ENCODE results near the gene GTF3C2.

The GTF3C2 gene

GRCh38 chr2:27298391-27299080 is 58.0 kb downstream of the GTF3C2 start:
- H3K4me3 ChIP-seq (ENCODE audit: low read depth, low read length): no peak overlapping the region
- TF ChIP-seq CTCF (IDR thresholded peaks at IDR 0.05; ENCODE audit: low read depth, low read length) (no peak), POLR2A (IDR thresholded peaks at IDR 0.05; ENCODE audit: extremely low read depth, insufficient read length) (no peak), MYC (IDR thresholded peaks at IDR 0.05; ENCODE audit: low read depth, low read length) (no peak), MAX (IDR thresholded peaks at IDR 0.05; ENCODE audit: low read depth, low read length) (no peak)
- DNase-seq (ENCODE audit: low read depth): no peak

GRCh38 chr2:27297195-27297594 is 59.4 kb downstream of the GTF3C2 start:
- TF ChIP-seq POLR2A (IDR thresholded peaks at IDR 0.05; ENCODE audit: extremely low read depth, insufficient read length) (no peak), MYC (IDR thresholded peaks at IDR 0.05; ENCODE audit: low read depth, low read length) (no peak)
- H3K4me3 ChIP-seq (ENCODE audit: low read depth, low read length): no peak overlapping the region
- DNase-seq (ENCODE audit: low read depth): no peak

- DNase-seq (ENCODE audit: low read depth): peak; percentile 46
Observed at GRCh38 chr2:27296481-27296880, 60.1 kb downstream of the GTF3C2 start.

GRCh38 chr2:27294928-27295327 is 61.6 kb downstream of the GTF3C2 start:
- DNase-seq (ENCODE audit: low read depth): no peak
- H3K4me3 ChIP-seq (ENCODE audit: low read depth, low read length): no peak overlapping the region
- no peak for TF ChIP-seq POLR2A (IDR thresholded peaks at IDR 0.05; ENCODE audit: extremely low read depth, insufficient read length)
- no peak for TF ChIP-seq MYC (IDR thresholded peaks at IDR 0.05; ENCODE audit: low read depth, low read length)
- TF ChIP-seq CTCF (IDR thresholded peaks at IDR 0.05; ENCODE audit: low read depth, low read length): no peak
- no peak for TF ChIP-seq MAX (IDR thresholded peaks at IDR 0.05; ENCODE audit: low read depth, low read length)

More at GRCh38 chr2:27296481-27296880, 60.1 kb downstream of the GTF3C2 start:
- TF ChIP-seq MYC (IDR thresholded peaks at IDR 0.05; ENCODE audit: low read depth, low read length) (no peak), CTCF (IDR thresholded peaks at IDR 0.05; ENCODE audit: low read depth, low read length) (no peak), POLR2A (IDR thresholded peaks at IDR 0.05; ENCODE audit: extremely low read depth, insufficient read length) (no peak), MAX (IDR thresholded peaks at IDR 0.05; ENCODE audit: low read depth, low read length) (no peak)
- no peak overlapping the region for H3K4me3 ChIP-seq (ENCODE audit: low read depth, low read length)

- H3K4me3 ChIP-seq (ENCODE audit: low read depth, low read length): no peak overlapping the region
- TF ChIP-seq MYC (IDR thresholded peaks at IDR 0.05; ENCODE audit: low read depth, low read length): no peak
- no peak for TF ChIP-seq POLR2A (IDR thresholded peaks at IDR 0.05; ENCODE audit: extremely low read depth, insufficient read length)
- no peak for TF ChIP-seq CTCF (IDR thresholded peaks at IDR 0.05; ENCODE audit: low read depth, low read length)
- no peak for TF ChIP-seq MAX (IDR thresholded peaks at IDR 0.05; ENCODE audit: low read depth, low read length)
- DNase-seq (ENCODE audit: low read depth): peak; percentile 35
Observed at GRCh38 chr2:27291865-27292264, 64.7 kb downstream of the GTF3C2 start.

- TF ChIP-seq MYC (IDR thresholded peaks at IDR 0.05; ENCODE audit: low read depth, low read length) (no peak), CTCF (IDR thresholded peaks at IDR 0.05; ENCODE audit: low read depth, low read length) (no peak), MAX (IDR thresholded peaks at IDR 0.05; ENCODE audit: low read depth, low read length) (no peak), POLR2A (IDR thresholded peaks at IDR 0.05; ENCODE audit: extremely low read depth, insufficient read length) (no peak)
- DNase-seq (ENCODE audit: low read depth): no peak
- no peak overlapping the region for H3K4me3 ChIP-seq (ENCODE audit: low read depth, low read length)
Observed at GRCh38 chr2:27290549-27290948, 66.0 kb downstream of the GTF3C2 start.
